Right ventricle myocardium inferior (tissue), 1 donor: ENCODE measurements around the gene EPB41L2. TPM values are rescaled to one million over a fixed set of nuclear protein-coding genes. Genes with fewer than 3 reads are reported as not detected.
"Not testable (repeated sequence)": the region's sequence is repeated elsewhere in the genome, so short reads cannot be mapped to it uniquely, and the experiment has no call there.

Source experiments
- ATAC-seq: fragments of 200-7000 bp; cut with Tn5 transposase; one replicate; pipeline ENCODE4 v1.9.1; 2020; ENCODE audit warnings: mild to moderate bottlenecking, moderate library complexity
- DNase-seq: peaks from one replicate; pipeline ENCODE4 v3.0.0; 2021; ENCODE audit errors: missing footprints
- intact Hi-C: fragments of 100-400 bp; cut with DNase I; formaldehyde crosslinking; loops from one replicate; pipeline ENCODE4 v1.11.0; 2022
- total RNA-seq: library from RNA; stranded (reverse); fragmentation: NEBNext Ultra II Directional; extraction: Animal tissue kit (Norgen Biotek cat#: 25700); gene quantifications from one replicate; pipeline ENCODE4 v1.2.1, GENCODE V29; 2021
- donor health status: DM: no; HTN: yes; CAD: no; lungs with severe emphysema.

The EPB41L2 gene
- total RNA-seq, 1 donor from 2014 or later = 97.2 TPM

- intact Hi-C loops = no loop called here
- no peak for DNase-seq
- ATAC-seq = no peak
These were observed 125.0 kb downstream of the EPB41L2 start for GRCh38 chr6:130937942-130938604.

DNA sequence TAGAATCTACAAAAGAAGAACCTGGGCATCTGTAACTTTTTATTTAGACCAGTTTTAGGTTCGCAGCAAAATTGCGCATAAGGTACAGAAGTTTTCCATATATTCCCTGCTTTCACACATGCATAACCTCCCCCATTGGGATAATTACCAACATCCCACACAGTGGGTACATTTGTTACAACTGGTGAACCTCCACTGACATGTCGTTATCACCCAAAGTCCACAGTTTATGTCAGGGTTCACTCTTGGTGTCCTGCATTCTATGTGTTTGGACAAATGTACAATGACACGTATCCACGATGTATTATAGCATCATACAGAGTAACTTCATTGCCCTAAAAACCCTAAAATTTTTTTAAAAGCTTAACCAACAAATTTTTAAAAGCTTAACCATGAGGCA is 126.1 kb downstream of the EPB41L2 start:
- intact Hi-C loops = no loop called here
- ATAC-seq = no peak
- DNase-seq = no peak

DNA sequence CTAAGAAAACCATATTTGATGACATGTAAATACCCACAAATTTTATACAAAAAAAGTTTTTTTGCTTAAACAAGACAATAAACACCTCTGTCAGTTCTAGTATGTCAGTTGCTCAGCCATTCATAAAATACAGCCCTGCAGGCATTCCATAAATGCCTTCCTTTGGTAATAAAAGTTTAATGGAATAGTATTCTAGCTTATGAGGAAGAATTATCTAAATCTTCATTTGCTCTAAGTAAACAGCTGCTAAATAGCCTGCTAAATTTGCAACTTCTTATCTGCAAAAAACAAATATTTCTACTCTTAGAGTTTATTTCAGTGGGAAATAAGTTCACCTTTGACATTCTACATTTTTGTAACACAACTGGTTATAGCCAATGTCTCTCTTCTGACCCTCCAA is 127.1 kb downstream of the EPB41L2 start:
- intact Hi-C loops = no loop called here
- no peak for DNase-seq
- ATAC-seq = no peak

DNA sequence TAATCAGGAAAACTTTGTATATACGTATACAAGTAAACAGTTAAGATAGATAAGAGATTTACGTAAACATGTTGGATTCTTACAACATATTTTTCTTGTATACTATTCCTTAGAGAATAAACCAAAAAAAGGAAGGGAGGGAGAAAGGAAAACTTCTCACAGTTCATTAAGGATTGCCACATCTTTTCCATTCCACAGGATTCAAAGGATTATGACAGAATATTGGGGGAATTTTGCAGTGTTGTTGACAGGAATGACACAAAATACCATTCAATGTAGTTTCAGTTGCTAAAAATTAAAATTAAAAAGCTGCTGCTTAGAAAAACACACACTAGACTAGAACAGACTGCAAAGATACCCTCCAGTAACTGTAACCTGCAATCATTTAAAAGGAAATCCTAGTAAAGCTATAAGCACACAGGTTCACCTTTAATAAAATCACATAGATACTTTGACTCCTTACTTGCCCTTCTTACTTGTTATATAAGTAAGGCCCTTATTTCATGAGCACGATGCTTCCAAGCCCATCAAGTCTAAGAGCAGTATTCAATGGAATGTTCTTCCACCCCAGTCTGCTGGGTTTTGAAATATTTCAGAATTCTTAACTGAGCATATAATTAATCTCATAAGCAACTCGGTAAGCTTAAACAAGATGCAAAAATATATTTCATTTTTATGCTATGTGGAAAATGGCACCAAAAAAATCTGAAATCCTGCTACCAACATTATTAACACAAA is 128.0 kb downstream of the EPB41L2 start:
- DNase-seq = no peak
- peak; percentile 35 for ATAC-seq
- intact Hi-C loops = no loop called here

- peak; percentile 63 for ATAC-seq
- intact Hi-C loops = no loop called here
- no peak for DNase-seq
These were observed 129.3 kb downstream of the EPB41L2 start for GRCh38 chr6:130933712-130934200.

DNA sequence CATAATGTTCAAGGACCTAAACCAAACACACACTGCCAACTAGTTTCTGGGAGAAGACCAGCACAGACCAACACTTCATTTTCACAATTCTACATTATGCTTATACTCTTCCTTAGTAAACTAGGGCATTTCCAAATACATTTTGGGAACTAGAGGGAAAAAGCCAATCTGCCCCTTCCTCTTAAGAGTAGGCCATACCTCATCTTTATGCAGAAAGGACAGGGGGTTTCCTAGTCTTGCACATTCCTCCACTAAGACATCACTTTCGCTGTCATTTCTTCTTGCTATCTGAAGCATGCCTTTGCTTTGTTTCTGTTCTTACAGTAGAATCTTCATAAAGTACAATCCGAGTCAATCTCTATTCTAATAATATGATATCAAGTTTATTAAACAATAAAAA is 130.1 kb downstream of the EPB41L2 start:
- intact Hi-C loops = no loop called here
- DNase-seq (no peak), ATAC-seq (no peak)

DNA sequence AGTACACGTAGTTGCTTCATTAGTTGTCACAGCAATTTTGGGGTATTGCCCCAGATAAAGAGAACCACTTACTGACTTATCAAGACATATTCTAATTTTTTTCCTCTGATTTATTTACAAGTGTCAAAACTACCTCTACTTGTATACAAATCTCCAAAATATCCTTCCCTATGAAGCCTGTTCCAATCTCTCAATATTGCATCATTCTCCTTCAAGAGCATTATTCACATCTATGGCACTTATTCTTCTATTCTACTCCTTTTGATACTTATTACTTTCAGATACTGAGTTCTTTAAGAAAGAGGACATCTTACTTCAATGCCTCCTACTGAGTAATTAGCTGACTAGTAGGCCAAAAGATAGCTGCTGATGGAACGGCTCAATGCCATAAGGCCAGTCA is 130.6 kb downstream of the EPB41L2 start:
- ATAC-seq = peak; percentile 40
- intact Hi-C loops = no loop called here
- DNase-seq = no peak

DNA sequence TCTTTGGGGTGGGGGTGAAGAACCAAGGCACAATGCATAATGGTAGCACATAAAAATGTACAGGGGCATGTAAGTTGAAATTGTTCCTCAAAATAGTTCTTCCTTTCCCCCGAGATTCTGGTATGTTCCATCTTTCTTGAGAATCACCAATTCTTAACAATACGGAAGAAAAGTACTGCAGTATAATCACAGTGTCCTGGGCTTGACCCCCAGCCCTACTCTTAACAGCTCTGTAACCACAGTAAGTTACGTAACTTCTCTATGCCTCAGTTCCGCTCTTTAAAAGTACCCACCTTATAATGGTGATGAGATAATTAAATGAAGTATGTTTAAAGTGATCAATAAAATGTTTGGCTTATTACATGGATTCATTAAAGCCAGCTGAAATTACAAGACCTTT is 131.4 kb downstream of the EPB41L2 start:
- DNase-seq = no peak
- intact Hi-C loops = no loop called here
- no peak for ATAC-seq

GRCh38 chr6:130929036-130929678 is 133.9 kb downstream of the EPB41L2 start:
- intact Hi-C loops = no loop called here
- DNase-seq = no peak
- ATAC-seq = peak; percentile 37

DNA sequence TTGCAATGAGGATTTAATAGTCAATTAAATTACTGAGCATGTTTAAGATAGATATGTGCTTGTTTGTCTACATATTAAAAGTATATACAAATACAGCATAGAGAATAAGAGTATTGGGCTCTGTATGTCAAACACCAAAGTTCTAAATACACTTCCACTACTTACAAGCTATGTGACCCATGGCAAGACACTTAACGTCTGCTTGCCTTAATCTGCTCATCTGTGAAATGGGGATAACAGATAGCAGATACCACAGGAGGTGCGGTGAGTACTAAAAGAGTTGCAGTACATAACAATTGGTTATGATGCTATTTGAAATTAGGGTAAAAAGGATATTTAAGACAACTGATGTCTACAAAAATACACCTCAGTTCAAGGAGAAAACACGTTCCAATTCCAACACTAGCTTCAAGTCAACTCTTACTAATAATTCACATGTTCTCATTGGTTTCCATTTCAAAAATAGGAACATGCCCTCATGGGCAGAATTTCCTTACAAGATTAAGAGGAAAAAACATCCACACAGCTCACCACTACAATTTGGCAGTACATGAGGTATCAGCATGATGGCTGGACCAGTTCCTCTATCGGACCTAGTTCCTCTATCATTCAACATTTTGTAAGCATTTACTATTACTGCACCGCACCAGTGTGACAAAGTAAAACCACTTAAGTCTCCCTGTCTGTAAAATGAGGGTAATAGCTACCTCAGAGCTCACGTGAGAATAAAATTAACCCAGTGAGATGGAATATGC is 134.7 kb downstream of the EPB41L2 start:
- ATAC-seq = peak; percentile 57
- DNase-seq = no peak
- intact Hi-C loops = no loop called here

- ATAC-seq (no peak), DNase-seq (no peak)
- intact Hi-C loops = no loop called here
These were observed 135.7 kb downstream of the EPB41L2 start for GRCh38 chr6:130927305-130927704.

- intact Hi-C loops = no loop called here
- peak; percentile 26 for ATAC-seq
- no peak for DNase-seq
These were observed 139.7 kb downstream of the EPB41L2 start for GRCh38 chr6:130923350-130923749.

GRCh38 chr6:130922922-130923321 is 140.1 kb downstream of the EPB41L2 start:
- DNase-seq = no peak
- intact Hi-C loops = no loop called here
- no peak for ATAC-seq

- intact Hi-C loops = no loop called here
- DNase-seq (no peak), ATAC-seq (no peak)
These were observed 142.1 kb downstream of the EPB41L2 start for GRCh38 chr6:130920969-130921368.

- no peak for ATAC-seq
- intact Hi-C loops = no loop called here
- DNase-seq = no peak
These were observed 144.9 kb downstream of the EPB41L2 start for GRCh38 chr6:130918171-130918570.

DNA sequence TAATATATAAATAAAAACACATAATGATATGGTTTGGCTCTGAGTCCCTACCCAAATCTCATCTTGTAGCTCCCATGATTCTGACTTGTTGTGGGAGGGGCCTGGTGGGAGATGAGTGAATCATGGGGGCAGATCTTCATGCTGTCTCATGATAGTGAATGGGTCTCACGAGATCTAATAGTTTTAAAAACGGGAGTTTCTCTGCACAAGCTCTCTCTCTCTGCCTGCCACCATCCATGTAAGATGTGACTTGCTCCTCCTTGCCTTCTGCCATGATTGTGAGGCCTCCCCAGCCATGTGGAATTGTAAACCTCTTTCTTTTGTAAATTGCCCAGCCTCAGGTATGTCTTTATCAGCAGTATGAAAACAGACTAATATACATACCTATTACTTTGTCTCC is 147.4 kb downstream of the EPB41L2 start:
- intact Hi-C loops, DNase-seq, ATAC-seq: not testable (repeated sequence)

GRCh38 chr6:130913120-130913519 is 149.9 kb downstream of the EPB41L2 start:
- no peak for ATAC-seq
- no peak for DNase-seq
- intact Hi-C loops = no loop called here

GRCh38 chr6:130912434-130912833 is 150.6 kb downstream of the EPB41L2 start:
- DNase-seq = no peak
- no peak for ATAC-seq
- intact Hi-C loops = no loop called here

GRCh38 chr6:130908958-130909357 is 154.1 kb downstream of the EPB41L2 start:
- DNase-seq = no peak
- intact Hi-C loops = no loop called here
- no peak for ATAC-seq
